Femur (tissue), 1 donor: ENCODE data around the gene RPS23.
A peak's percentile ranks its signal among the peaks of the same experiment; 100 is the strongest.

Source experiments
- DNase-seq: peaks from one replicate; pipeline ENCODE4 v3.0.0-alpha.2; 2017

The RPS23 gene

GRCh38 chr5:82244151-82244550 lies 34.0 kb downstream of the RPS23 start:
- DNase-seq = no peak

DNA sequence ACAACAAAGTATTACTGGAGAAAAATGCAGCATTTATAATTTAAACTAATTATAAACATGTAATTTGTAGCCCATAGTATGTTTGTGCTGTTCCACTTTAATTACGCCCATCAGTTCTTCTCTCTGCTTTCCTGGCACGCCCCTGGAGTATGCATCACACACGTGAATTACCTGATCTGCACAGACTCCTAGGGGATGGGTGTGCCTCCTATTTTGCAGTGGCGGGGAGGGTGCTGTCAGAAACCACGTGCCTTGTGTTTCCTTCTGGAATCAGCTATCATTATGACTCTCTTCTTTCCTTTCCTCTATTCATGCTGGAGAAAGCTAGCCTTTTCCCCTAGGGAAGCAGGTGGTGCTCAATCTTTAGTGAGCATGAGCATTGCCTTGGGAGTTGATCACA lies 43.3 kb downstream of the RPS23 start:
- no peak for DNase-seq

- DNase-seq = peak; percentile 66
Observed at GRCh38 chr5:82225525-82226172, 52.5 kb downstream of the RPS23 start.
